Esophagus squamous epithelium (tissue), 5 donors: Measurements from ENCODE around the gene KCNE5. TPM values are rescaled to one million over a fixed set of nuclear protein-coding genes. Genes with fewer than 3 reads are reported as not detected.
"Not testable (repeated sequence)": the region's sequence is repeated elsewhere in the genome, so short reads cannot be mapped to it uniquely, and the experiment has no call there.

ENCODE experiments used
- DNase-seq: peaks from one replicate; lab custom pipeline; 2025; lab: John Stamatoyannopoulos, UW
- H3K27ac ChIP-seq, 4 donors: fragments of 200-600 bp; sonication (generic); one replicate each; pipeline ENCODE4 v1.5.1; 2016 to 2019; ENCODE audit warnings: mild to moderate bottlenecking in 1 of 4
- H3K27me3 ChIP-seq, 4 donors: fragments of 200-600 bp; sonication (generic); 1 replicate in 3 of 4; 2 replicates in 1 of 4; pipeline versions ENCODE4 v1.5.1 to v1.6.0; 2017 to 2021; ENCODE audit warnings: antibody characterized with exemption in 1 of 4
- H3K36me3 ChIP-seq, 3 donors: fragments of 200-600 bp; sonication (generic); one replicate each; pipeline ENCODE4 v1.5.1; 2016 to 2019
- H3K4me1 ChIP-seq, 3 donors: fragments of 200-600 bp; sonication (generic); one replicate each; pipeline ENCODE4 v1.5.1; 2017 to 2019
- H3K4me3 ChIP-seq, 4 donors: fragments of 200-600 bp; sonication (generic); 1 replicate in 3 of 4; 2 replicates in 1 of 4; pipeline ENCODE4 v1.5.1; 2016 to 2019; ENCODE audit warnings: mild to moderate bottlenecking in 2 of 4, moderate library complexity in 1 of 4
- H3K9me3 ChIP-seq, 3 donors: fragments of 200-600 bp; sonication (generic); one replicate each; pipeline ENCODE4 v1.5.1; 2016 to 2019
- POLR2A ChIP-seq, 4 donors: fragments of 450-650 bp; IDR thresholded peaks; one replicate each; pipeline ENCODE4 v1.6.1; 2017; ENCODE audit warnings: antibody characterized with exemption in 4 of 4, mild to moderate bottlenecking in 4 of 4, moderate library complexity in 3 of 4
- WGBS, 2 donors: methylation state at CpG; one replicate each; pipeline ENCODE4 v1.1.5; 2018; 5-methylcytosine and 5-hydroxymethylcytosine counted together
- intact Hi-C: fragments of 100-400 bp; cut with DNase I; formaldehyde crosslinking; loops from one replicate; pipeline ENCODE4 v1.15.0; 2022
- small RNA-seq, 4 donors: library from RNA; depleted of rRNA; stranded (forward); fragments of <200 nt; gene quantifications; one replicate each; pipeline ENCODE3, GENCODE V24; 2016
- total RNA-seq, 4 donors: library from RNA; depleted of rRNA; stranded (reverse); fragments of >200 nt; gene quantifications; one replicate each; pipeline ENCODE4 v1.1.0, GENCODE V29; 2016
- TF ChIP-seq, protein P1 (sequence below), 6 experiments: fragments of 450-650 bp in 4 of 6; fragments of 200-600 bp in 2 of 6; sonication (generic) in 2 of 6; IDR thresholded peaks; one replicate each; pipeline ENCODE4 v1.5.1; 2016 to 2019; ENCODE audit warnings: antibody characterized with exemption in 6 of 6, mild to moderate bottlenecking in 4 of 6, moderate library complexity in 4 of 6
- donor health status: DM: yes; HTN: yes; CAD: no.

KCNE5 gene
- total RNA-seq, 4 donors from 2014 or later: 0.38 TPM; not detected in 3

DNA sequence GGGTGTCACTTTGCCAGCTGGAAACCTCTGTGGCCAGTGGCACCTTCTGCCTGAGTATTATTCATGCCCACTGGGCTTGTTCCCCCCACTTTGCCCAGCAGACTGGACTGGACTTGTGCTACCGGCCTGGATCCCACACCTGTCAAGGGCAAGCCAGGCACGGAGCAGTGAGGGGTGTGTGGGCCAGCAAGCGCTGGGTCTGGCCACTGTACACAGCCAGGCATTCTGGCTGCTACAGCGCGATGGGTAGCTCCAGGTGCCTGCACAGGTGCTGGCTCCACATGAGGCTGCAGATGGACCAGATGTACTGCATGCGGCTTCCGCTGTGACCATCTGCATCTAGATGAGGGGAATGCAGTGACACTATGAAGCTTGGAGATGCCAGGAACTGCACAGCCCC, 39.5 kb downstream of the KCNE5 start:
- no peaks in the 10 kb centered on the region for H3K9me3 ChIP-seq
- no peak for DNase-seq
- TF ChIP-seq POLR2A (IDR thresholded peaks at IDR 0.05): no peak
- TF ChIP-seq, protein P1, sequence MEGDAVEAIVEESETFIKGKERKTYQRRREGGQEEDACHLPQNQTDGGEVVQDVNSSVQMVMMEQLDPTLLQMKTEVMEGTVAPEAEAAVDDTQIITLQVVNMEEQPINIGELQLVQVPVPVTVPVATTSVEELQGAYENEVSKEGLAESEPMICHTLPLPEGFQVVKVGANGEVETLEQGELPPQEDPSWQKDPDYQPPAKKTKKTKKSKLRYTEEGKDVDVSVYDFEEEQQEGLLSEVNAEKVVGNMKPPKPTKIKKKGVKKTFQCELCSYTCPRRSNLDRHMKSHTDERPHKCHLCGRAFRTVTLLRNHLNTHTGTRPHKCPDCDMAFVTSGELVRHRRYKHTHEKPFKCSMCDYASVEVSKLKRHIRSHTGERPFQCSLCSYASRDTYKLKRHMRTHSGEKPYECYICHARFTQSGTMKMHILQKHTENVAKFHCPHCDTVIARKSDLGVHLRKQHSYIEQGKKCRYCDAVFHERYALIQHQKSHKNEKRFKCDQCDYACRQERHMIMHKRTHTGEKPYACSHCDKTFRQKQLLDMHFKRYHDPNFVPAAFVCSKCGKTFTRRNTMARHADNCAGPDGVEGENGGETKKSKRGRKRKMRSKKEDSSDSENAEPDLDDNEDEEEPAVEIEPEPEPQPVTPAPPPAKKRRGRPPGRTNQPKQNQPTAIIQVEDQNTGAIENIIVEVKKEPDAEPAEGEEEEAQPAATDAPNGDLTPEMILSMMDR (IDR thresholded peaks at IDR 0.05): no peak

DNA sequence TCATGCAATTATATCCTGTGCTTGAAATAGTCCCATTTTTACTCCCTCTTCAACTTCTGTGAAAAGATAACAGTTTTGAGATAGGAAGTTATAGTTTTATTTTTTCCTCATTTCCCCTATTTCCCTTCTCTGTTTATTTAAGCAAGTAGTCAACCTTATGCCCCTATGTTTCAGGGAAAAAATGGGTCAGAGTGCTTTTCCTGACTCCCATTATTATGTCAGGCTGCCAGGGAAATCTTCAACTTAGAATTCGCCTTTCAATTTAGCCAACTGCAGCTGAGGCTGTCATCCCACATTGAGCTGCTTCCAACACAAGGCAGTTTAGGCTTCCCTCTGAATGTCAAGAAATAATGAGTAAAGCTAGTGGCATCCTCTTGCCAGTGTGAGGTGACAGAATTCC, 46.1 kb downstream of the KCNE5 start:
- TF ChIP-seq, protein P1 (IDR thresholded peaks at IDR 0.05): no peak
- no peak for TF ChIP-seq POLR2A (IDR thresholded peaks at IDR 0.05)
- H3K27me3 ChIP-seq: no peaks in the 10 kb centered on the region
- H3K27ac ChIP-seq: no peak overlapping the region

More for the DNA sequence above, 39.5 kb downstream of the KCNE5 start:
- no peaks in the 10 kb centered on the region for H3K4me1 ChIP-seq
- no peak overlapping the region for H3K27ac ChIP-seq
- H3K36me3 ChIP-seq: no peaks in the 10 kb centered on the region
- intact Hi-C loops: no loop called here
- no CpG with 5 or more reads among the region's 7 CpGs for WGBS, 2 donors
- no peaks in the 10 kb centered on the region for H3K27me3 ChIP-seq
- no peak overlapping the region for H3K4me3 ChIP-seq

DNA sequence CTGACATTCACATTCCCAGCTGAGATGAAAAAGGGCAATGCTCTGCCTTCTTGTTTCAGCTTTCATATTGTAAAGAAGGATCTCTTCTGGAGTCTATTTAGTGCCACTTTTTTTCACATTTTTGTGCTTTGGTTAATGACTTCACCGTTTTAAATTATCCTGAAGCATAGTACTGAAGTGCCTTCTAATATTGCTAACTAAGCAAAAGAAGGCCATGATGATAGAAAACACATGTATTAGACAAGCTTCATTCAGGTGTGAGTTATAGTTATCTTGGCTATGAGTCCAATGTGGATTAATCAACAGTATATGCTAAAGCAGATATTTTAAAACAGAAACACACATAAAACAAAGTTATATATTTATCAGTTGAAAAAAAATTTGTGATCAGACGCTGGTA, 47.9 kb downstream of the KCNE5 start:
- Histone ChIP-seq H3K36me3 (no peaks in the 10 kb centered on the region), H3K4me1 (no peaks in the 10 kb centered on the region), H3K4me3 (no peak overlapping the region), H3K27me3 (no peaks in the 10 kb centered on the region), H3K9me3 (no peaks in the 10 kb centered on the region), H3K27ac (no peak overlapping the region)
- TF ChIP-seq POLR2A (IDR thresholded peaks at IDR 0.05): no peak
- TF ChIP-seq, protein P1 (IDR thresholded peaks at IDR 0.05): no peak
- WGBS, 2 donors: 71 to 75% methylated on average over 2 of the region's 2 CpGs
- intact Hi-C loops: no loop called here
- no peak for DNase-seq

More for the DNA sequence above, 46.1 kb downstream of the KCNE5 start:
- intact Hi-C loops: no loop called here
- Histone ChIP-seq H3K9me3 (no peaks in the 10 kb centered on the region), H3K4me1 (no peaks in the 10 kb centered on the region), H3K36me3 (no peaks in the 10 kb centered on the region), H3K4me3 (no peak overlapping the region)
- WGBS, 2 donors: 71 to 75% methylated on average over 1 of the region's 1 CpG
- no peak for DNase-seq

DNA sequence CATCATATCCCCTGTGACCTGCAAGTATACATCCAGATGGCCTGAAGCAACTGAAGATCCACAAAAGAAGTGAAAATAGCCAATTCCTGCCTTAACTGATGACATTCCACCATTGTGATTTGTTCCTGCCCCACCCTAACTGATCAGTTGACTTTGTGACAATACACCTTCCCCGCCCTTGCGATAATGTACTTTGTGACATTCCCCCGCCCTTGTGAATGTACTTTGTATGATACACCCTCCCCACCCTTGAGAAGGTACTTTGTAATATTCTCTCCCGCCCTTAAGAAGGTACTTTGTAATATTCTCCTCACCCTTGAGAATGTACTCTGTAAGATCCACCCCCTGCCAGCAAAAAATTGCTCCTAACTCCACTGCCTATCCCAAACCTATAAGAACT, 48.9 kb downstream of the KCNE5 start:
- H3K4me1 ChIP-seq, H3K4me3 ChIP-seq, H3K27me3 ChIP-seq, H3K36me3 ChIP-seq, H3K9me3 ChIP-seq, intact Hi-C loops, DNase-seq, H3K27ac ChIP-seq: not testable (repeated sequence)
- 63 to 73% methylated on average over 4 of the region's 4 CpGs for WGBS, 2 donors

Small RNA genes within 50 kb of the gene (small RNA-seq; reads per million reads assigned to genes)
- 0 reads per million in 4 donors for gene AL118496.2

Other genes with a start within 250 kb of the KCNE5 start
- gene GUCY2F, start 143.1 kb downstream of the KCNE5 start, total RNA-seq: not detected
- gene NXT2, start 88.3 kb downstream of the KCNE5 start, total RNA-seq: 10 to 100 TPM in 3 of 4 donors, 1 to 10 TPM in 1; 5.0 to 12.6 (median 11.6) TPM
- 10 to 100 TPM; 11.6 to 48.1 (median 33.4) TPM for gene ACSL4, start 108.1 kb upstream of the KCNE5 start, total RNA-seq